Jurkat, Clone E6-1 (cell line): Measurements from ENCODE around the gene OTUB1.
"Not testable (repeated sequence)": the region's sequence is repeated elsewhere in the genome, so short reads cannot be mapped to it uniquely, and the experiment has no call there.

Experiments
- DNase-seq: peaks from one replicate; pipeline ENCODE4 v3.0.0-alpha.2; 2011; ENCODE audit warnings: low read depth, low spot score
- H3K4me3 ChIP-seq: 2 replicates; pipeline ENCODE4 v1.5.1; 2011; ENCODE audit warnings: mild to moderate bottlenecking, low read length, control low read depth, moderate library complexity

Gene OTUB1

DNA sequence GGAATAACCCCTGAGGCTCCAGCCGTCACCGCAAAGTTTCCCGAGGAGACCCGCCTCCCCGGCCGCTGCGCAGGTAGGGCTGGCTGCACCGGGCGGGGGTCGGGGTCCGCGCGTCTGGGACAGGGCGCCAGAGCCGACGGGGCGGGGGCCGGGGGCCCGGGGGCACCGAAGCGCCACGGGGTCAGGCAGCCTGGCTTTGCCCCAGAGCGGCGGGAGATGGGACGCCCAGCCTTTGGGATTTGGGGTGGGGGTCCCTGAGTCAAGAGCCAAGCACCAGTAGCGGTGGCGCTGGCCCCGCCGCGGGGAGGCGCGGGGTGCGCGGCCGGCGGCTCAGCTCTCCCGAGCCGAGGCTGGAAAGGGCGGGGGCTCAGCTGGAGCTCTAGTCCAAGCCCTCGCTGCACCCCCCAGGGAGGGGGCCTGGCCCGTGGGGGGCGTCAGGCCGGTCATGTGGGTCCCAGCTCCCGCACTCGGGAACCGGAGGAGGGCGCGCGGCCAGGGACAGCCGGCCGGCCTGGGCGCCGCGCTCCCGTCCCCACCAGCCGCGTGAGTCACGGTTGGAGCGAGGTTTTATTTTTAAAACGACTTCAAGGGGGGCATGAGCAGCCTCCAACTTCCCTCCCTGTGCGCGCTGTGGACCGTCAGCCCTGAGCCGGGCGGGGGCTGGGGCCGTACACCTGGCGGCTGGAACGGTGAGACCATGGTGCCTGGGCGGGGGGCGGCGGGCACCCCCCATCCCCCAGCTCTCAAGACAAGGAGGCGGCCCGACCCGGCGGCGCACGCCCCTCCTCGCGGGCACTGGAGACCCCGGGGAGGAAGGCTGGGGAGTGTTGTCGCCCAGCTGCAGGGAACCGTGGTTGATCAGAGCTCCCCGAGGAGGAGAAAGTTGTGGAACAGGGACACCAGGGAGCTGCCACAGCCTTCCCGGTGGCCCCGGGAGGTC, 50.1 kb downstream of the OTUB1 start:
- H3K4me3 ChIP-seq, result no peak overlapping the region
- no peak for DNase-seq

DNA sequence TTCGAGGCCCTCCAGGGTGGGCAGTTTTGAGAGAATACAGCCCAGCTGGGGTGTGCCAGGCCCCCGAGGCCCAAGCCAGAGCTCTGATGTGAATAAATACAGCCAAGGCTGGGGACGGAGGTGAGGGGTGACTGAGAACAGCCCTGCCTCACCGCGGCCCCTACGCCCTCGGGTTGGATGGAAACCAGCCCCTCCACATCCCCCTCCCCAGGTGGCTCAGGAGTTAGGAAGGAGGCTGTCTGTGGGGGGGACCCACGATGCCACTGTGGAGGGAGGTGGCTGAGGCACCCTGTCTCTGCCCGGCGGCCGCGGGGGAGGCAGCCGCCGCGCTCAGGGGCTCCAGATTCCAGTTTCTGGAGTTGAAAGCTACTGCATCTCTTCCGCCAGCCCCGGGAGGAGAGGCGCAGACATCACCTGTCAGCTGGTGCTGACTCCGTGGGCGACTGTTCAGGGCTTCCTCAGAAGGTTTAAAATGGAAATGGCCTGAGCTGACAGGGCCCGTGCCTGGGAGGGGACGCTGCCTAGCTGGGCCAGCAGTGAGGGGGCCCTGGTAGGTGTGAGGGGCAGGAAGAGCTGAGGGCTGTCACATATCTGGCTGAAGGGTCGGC, 50.9 kb downstream of the OTUB1 start:
- no peak for DNase-seq
- H3K4me3 ChIP-seq, result no peak overlapping the region

DNA sequence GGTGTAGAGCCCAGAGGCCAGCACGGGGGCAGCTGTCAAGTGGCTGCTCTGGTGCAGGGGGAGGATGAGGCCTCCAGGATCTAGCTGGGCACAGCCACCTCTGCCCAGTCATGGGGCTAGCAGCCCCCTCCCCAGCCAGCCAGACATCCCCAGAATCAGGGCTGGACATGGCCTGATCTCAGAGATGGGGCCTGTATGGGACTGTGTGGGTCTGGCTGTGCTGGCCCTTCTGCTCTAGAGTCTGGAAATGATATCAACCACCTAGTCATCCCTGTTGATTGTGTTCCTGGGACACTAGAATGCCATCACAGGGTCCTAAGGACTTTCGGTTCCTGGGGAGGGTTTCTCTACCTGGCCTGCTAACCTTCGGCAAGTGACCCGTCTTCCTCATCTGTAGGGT, 52.3 kb downstream of the OTUB1 start:
- DNase-seq, result no peak
- no peak overlapping the region for H3K4me3 ChIP-seq

DNA sequence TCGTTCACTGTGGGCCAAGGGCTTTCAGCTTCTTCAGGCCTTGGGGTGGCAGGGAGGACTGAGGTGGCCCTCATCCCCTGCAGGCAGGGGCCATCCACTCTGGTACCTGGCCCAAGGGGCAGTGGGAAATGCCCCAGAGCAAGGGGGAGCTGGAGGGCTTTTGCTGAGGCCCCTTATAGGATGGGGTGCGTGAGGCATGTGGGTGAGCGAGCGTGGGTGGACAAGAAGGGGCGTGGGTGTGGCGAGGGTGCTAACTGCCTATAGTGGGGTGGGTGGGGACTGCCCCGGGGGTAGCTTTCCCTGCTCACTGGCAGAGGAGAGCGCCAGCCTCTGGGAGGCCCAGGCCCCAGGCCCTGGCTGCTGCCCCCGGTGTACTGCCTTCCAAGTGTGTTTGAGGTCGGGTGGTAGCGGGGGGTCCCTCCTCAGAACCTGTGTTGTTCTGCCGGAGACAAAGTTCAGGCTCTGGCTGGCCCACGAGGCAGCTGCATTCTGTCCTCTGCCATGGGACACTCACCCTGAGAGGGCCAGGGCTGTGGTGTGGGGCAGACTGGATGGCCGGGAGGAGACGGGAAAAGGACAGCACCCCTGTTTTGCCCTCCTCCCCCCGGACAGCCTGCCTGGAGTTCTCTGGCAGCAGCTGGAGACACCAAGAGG, 52.9 kb downstream of the OTUB1 start:
- no peak overlapping the region for H3K4me3 ChIP-seq
- DNase-seq, result no peak

DNA sequence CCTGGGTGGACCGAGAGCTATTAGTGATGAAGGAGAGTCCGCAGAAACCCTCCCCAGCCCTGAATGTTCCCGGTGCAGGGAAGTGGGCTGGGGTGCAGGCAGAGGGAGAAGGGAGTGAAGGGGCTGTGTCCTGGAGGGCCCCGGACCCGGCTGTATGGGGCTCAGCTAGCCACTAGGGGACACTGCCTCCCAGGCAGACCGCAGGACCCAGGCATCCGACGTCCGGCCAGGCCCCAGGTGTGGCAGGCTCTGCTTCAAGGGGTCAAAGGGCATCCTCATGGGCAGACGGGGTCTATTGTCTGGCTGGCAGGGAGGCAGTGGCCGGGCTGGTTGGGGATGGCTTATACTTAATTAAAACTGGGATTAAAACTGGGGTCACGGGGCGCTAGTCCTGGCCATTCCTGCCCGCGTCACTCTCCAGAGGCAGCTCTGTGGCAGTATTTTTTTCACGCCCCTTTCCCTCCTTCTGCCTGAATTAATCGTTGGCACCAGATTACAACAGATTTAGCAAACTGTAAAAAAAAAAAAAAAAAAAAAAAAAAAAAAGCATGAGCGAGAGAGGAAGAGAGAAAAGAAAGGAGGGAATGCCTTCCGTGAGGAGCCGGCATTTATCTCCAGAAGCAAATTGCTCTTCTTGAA, 54.6 kb downstream of the OTUB1 start:
- no peak for DNase-seq
- no peak overlapping the region for H3K4me3 ChIP-seq

DNA sequence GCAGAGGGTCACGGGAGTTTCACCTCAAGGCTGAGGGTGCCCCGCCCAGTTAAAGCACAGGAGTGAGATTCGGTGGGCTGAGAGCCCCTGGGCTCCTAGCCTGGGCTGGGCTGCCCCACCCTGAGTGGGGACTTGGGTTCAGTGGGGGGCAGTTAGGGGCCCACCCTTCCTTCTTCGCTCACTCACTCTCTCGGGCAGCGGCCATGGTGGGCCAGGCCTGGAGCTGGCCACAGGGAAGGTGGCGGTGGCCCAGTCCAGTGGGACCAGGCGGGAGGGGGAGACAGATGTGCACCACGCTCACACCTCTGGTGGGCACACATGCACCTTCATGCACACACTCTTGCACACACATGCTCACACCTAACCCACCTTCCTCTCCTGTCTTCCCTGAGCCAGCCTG, 55.6 kb downstream of the OTUB1 start:
- DNase-seq, result no peak
- no peak overlapping the region for H3K4me3 ChIP-seq

DNA sequence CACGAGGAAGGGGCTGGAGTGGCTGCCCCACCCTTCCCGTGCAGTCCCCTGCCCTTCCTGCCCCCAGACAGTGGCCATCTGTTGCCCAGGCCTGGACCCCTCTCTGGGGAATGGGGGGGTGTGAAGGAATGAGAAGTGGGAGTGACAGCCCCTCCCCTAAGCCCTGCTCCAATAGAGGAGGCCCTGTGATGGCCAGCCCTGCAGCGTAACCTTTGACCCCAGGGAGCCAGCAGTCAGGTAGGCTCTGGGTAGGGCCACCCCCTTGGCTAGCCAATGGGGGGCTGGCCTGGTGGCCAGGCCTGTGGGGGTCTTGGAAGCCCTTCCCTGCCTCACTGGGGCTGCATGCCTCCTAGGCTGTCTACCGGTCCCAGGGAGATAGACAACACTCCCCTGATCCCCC, 56.1 kb downstream of the OTUB1 start:
- no peak for DNase-seq

DNA sequence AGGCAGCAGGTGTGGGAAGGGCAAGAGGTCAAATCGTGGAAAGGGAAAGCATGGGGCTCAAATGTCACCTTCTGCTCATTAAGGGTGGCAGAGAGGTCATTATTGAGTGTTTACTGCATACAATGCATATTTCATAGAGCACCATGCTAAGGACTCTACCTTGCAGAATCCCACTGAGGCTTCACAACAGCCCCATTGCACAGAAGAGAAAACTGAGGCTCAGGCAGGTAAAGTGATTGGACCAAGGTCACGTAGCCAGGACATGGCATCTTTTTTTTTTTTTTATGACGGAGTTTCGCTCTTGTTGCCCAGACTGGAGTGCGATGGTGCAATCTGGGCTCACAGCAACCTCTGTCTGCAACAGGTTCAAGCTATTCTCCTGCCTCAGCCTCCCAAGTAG, 57.3 kb downstream of the OTUB1 start:
- H3K4me3 ChIP-seq, result no peak overlapping the region

More for the DNA sequence above, 56.1 kb downstream of the OTUB1 start:
- H3K4me3 ChIP-seq, result no peak overlapping the region

DNA sequence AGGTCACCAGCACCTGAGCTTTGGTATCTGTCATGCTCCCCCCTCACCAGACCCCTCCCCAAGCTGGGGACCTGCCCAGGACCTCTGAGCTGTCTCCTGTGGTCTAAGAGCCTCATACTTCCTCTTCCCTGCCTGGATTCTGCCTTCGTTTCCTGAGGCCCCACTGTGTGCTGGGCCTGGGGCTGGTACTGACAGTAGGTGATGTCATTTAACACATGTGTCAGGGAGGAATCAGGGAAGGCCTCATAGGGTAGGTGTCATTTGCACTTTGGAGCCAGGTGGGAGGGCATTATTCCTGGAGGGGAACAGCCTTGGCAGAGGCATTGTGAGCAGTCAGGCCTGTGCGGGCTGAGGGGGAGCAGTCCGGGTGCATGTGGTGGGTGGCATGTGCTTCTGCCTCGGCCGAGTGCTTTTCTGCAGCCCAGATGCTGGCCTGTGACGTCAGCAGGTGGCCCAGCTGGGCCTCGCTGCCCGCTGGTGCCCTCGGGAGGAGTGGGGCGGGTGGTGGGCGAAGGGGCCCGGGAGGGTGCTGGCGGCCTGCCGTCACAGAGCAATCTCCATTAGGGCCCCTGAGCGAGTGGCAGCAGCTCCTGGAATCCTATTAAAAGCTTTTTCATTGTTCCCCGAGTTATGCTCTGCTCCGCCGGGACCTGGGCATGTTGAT, 58.6 kb downstream of the OTUB1 start:
- no peak for DNase-seq
- H3K4me3 ChIP-seq, result no peak overlapping the region

More for the DNA sequence above, 57.3 kb downstream of the OTUB1 start:
- no peak for DNase-seq

DNA sequence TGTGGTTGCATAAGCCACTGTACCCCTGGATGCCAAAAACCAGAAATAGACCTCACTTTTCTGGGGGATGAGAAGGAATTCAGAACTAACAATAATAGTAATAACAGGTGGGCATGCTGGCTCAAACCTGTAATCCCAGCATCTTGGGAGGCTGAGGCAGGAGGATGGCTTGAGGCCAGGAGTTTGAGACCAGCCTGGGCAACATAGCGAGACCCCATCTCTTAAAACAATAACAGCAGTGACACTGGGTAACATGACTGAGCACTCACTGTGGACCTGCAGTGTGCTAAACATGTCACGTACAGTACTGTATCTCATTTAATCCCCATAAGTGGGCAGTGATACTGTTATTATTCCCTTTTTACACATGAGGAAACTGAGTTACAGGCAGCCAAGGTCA, 59.5 kb downstream of the OTUB1 start:
- DNase-seq, result no peak
- no peak overlapping the region for H3K4me3 ChIP-seq

DNA sequence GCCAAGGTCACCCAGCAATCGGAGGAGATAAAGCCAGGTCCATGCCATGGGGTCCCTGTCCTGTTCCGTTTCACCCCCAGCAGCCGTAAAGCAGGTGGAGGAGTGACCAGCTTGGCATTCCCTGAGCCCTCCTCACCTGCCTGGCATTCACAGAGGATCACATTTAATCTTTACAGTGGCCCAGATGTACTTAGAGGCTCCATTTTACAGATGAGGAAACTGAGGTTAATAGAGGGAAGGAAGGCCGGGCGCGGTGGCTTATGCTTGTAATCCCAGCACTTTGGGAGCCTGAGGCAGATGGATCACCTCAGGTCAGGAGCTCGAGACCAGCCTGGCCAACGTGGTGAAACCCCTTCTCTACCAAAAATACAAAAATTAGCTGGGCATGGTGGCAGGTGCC, 61.1 kb downstream of the OTUB1 start:
- not testable (repeated sequence) for H3K4me3 ChIP-seq

More for the DNA sequence above, 61.1 kb downstream of the OTUB1 start:
- DNase-seq, result not testable (repeated sequence)
